Osteocyte (in vitro differentiated cells): ENCODE results near the gene YBX2. TPM values are rescaled to one million over a fixed set of nuclear protein-coding genes. Genes with fewer than 3 reads are reported as not detected.

Experiments
- DNase-seq: peaks from one replicate; pipeline ENCODE4 v3.0.0; 2021; ENCODE audit warnings: mixed read lengths; ENCODE audit not compliant: unreplicated experiment; ENCODE audit errors: extremely low spot score
- H3K27ac Mint-ChIP-seq: one replicate; pipeline ENCODE4 v1.8.0; 2021; ENCODE audit warnings: mild to moderate bottlenecking, mixed read lengths; ENCODE audit not compliant: unreplicated experiment
- H3K27me3 Mint-ChIP-seq: one replicate; pipeline ENCODE4 v1.8.0; 2021; ENCODE audit warnings: mixed read lengths; ENCODE audit not compliant: unreplicated experiment
- H3K36me3 Mint-ChIP-seq: one replicate; pipeline ENCODE4 v1.8.0; 2021; ENCODE audit warnings: mixed read lengths; ENCODE audit not compliant: unreplicated experiment
- H3K4me1 Mint-ChIP-seq: one replicate; pipeline ENCODE4 v1.8.0; 2021; ENCODE audit warnings: mixed read lengths; ENCODE audit not compliant: unreplicated experiment
- H3K4me3 Mint-ChIP-seq: one replicate; pipeline ENCODE4 v1.8.0; 2021; ENCODE audit warnings: mild to moderate bottlenecking, moderate library complexity, mixed read lengths; ENCODE audit not compliant: unreplicated experiment
- H3K9me3 Mint-ChIP-seq: one replicate; pipeline ENCODE4 v1.8.0; 2021; ENCODE audit warnings: mixed read lengths; ENCODE audit not compliant: unreplicated experiment
- total RNA-seq: library from RNA; stranded (reverse); gene quantifications from 2 replicates; pipeline ENCODE4 v1.2.1, GENCODE V29; 2021
- TF ChIP-seq, protein P1 (sequence below): fragments of 200-600 bp; sonication (generic); IDR thresholded peaks from 2 replicates; pipeline ENCODE4 v1.5.0; 2021; ENCODE audit warnings: antibody characterized with exemption, mild to moderate bottlenecking, moderate library complexity

Gene YBX2
- total RNA-seq, 1 donor from 2014 or later = 0.40 TPM

DNA sequence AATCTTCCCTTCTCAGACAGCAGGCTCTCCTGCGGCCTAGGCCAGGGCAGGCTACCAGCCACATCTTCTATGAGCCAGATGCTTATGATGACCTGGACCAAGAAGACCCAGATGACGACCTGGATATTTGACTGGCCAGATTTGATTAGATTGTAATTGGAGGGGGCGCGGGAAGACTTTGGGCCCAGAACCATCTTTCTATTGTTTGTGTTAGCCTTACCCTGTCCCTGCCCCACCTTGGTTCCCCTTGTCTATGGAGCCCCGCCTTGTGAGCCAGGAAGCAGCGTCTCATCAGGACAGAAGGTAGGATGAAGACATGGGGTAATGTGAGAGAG, 34.9 kb downstream of the YBX2 start:
- DNase-seq = no peak
- TF ChIP-seq, protein P1, sequence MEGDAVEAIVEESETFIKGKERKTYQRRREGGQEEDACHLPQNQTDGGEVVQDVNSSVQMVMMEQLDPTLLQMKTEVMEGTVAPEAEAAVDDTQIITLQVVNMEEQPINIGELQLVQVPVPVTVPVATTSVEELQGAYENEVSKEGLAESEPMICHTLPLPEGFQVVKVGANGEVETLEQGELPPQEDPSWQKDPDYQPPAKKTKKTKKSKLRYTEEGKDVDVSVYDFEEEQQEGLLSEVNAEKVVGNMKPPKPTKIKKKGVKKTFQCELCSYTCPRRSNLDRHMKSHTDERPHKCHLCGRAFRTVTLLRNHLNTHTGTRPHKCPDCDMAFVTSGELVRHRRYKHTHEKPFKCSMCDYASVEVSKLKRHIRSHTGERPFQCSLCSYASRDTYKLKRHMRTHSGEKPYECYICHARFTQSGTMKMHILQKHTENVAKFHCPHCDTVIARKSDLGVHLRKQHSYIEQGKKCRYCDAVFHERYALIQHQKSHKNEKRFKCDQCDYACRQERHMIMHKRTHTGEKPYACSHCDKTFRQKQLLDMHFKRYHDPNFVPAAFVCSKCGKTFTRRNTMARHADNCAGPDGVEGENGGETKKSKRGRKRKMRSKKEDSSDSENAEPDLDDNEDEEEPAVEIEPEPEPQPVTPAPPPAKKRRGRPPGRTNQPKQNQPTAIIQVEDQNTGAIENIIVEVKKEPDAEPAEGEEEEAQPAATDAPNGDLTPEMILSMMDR = no peak
- H3K27me3 Mint-ChIP-seq = peaks cover 14% of the 10 kb centered on the region
- no peak overlapping the region for H3K4me3 Mint-ChIP-seq
- no peaks in the 10 kb centered on the region for H3K9me3 Mint-ChIP-seq
- peaks cover 32% of the 10 kb centered on the region for H3K4me1 Mint-ChIP-seq
- H3K36me3 Mint-ChIP-seq = peaks cover 17% of the 10 kb centered on the region
- no peak overlapping the region for H3K27ac Mint-ChIP-seq

DNA sequence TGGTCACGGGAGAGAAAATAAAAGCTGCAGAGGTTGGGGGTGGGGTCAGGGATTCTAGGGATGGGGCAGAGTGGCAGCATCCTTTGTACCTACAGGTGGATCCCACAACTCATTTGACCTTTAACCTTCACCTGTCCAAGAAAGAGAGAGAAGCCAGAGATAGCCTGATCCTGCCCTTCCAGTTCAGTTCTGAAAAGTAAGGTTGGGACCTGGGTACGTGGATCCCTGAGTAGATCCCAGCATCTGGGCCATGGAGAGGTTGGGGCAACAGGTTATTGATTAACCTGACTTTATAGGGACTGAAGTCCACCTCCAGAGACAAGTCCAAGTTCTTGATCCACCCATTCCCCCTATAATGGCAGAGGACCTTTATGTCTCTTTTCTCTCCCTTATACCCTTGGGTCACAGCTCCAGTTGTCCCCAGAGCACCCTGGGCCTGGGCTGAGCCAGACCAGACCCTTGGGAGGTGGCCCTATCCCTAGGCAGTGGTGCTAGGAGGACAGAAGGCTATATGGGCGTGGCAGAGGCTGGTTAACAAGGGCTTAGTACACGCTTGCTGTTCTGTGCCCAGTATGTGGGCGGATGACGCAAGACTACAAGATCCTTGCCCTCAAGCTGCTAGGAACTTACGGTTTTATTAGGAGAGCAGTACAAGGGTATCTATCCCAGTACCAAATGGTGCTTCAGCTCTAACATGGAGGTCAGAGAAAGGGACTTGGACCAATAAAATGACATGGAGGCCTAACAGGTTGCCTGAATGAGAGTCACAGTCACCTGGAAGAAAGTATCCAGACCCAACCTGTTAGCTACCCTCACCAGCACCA, 35.5 kb downstream of the YBX2 start:
- no peak for DNase-seq
- Mint-ChIP-seq H3K36me3 (peaks cover 20% of the 10 kb centered on the region), H3K27me3 (peaks cover 14% of the 10 kb centered on the region), H3K27ac (no peak overlapping the region), H3K9me3 (no peaks in the 10 kb centered on the region), H3K4me3 (no peak overlapping the region), H3K4me1 (peaks cover 26% of the 10 kb centered on the region)
- TF ChIP-seq, protein P1 = no peak

DNA sequence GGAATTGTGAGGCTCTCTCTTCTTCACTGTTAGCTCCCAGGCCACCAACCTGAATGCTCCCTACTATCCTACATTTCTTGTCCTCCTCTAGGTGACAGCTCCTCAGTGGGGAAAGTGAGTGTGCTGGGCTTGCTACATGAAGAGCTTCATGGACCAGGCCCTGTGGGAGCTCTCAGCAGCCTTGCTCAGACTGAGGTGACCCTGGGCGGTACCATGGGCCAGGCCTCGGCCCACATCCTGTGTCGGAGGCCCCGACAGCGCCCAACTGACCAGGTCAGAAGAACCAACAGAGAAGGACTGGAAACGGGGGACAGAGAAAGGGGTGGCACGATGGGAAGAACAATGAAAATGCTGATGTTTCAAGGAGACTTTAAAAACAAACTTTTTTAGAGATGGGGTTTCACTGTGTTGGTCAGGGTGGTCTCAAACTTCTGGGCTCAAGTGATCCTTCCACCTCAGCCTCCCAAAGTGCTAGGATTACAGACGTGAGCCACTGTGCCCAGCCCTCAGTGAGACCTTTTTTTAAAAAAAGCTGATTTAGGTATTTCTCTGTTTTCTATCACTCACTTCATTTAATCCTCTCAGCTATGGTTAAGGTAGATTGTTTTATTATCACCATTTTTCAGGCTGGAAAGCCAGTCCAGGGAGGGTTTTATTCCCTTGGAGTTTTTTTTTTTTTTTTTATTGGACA, 37.5 kb downstream of the YBX2 start:
- TF ChIP-seq, protein P1 = no peak
- Mint-ChIP-seq H3K9me3 (no peaks in the 10 kb centered on the region), H3K27ac (no peak overlapping the region), H3K4me3 (no peak overlapping the region), H3K36me3 (peaks cover 21% of the 10 kb centered on the region), H3K27me3 (peaks cover 3% of the 10 kb centered on the region), H3K4me1 (peaks cover 19% of the 10 kb centered on the region)
- no peak for DNase-seq

DNA sequence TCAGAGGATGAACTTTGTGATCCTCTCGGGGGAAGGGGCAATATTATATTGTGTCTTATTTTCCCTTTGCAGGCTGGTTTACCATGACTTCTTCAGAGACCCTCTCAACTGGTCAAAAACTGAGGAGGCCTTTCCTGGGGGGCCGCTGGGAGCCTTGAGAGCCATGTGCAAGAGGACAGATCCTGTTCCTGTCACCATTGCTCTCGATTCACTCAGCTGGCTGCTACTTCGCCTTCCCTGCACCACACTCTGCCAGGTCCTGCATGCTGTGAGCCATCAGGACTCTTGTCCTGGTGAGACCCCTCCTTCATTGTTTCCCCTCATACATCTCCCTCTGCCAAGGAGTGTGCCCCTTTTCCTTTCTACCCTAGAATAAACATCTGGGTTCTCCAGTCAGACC, 39.9 kb downstream of the YBX2 start:
- no peak overlapping the region for H3K27ac Mint-ChIP-seq
- peaks cover 21% of the 10 kb centered on the region for H3K36me3 Mint-ChIP-seq
- no peak overlapping the region for H3K4me3 Mint-ChIP-seq
- DNase-seq = no peak
- H3K27me3 Mint-ChIP-seq = no peaks in the 10 kb centered on the region
- peaks cover 24% of the 10 kb centered on the region for H3K4me1 Mint-ChIP-seq
- TF ChIP-seq, protein P1 = no peak
- no peaks in the 10 kb centered on the region for H3K9me3 Mint-ChIP-seq

DNA sequence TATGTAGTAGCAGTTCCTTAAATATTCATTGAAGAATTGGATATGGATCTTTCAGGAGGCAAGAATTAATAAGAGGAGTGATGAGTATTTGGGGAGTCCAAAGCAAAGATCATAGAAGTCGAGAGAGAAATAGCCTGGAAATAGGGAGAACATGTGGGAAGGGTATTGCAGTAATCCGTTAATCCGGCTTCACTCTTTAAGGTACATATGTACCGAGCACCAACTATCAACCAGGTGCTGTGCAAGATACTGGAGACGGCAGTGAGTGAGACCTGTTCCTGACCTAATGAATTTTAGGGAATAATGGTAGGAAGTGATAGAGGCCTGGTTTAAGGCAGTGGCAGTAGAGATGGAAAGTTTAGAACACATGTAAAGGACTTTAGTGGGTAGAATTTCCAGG, 41.4 kb downstream of the YBX2 start:
- Mint-ChIP-seq H3K27me3 (no peaks in the 10 kb centered on the region), H3K9me3 (no peaks in the 10 kb centered on the region), H3K36me3 (peaks cover 17% of the 10 kb centered on the region), H3K27ac (peak overlapping the region; percentile 100), H3K4me3 (peak overlapping the region; percentile 97), H3K4me1 (peaks cover 34% of the 10 kb centered on the region)
- TF ChIP-seq, protein P1 = no peak
- no peak for DNase-seq
